ENCODE results near the gene CD59.
A peak's percentile ranks its signal among the peaks of the same experiment; 100 is the strongest.

Gene CD59

GRCh38 chr11:33767624-33768023 lies 31.4 kb upstream of the CD59 start:
- no peak for DNase-seq (ENCODE audit: low spot score)
- no peak for TF ChIP-seq CTCF (IDR thresholded peaks at IDR 0.05; ENCODE audit: extremely low read depth, missing control alignments)

- no peak for DNase-seq (ENCODE audit: low spot score)
- no peak for TF ChIP-seq CTCF (IDR thresholded peaks at IDR 0.05; ENCODE audit: extremely low read depth, missing control alignments)
Observed at GRCh38 chr11:33766085-33766484, 29.9 kb upstream of the CD59 start.

GRCh38 chr11:33761471-33761870 lies 25.2 kb upstream of the CD59 start:
- DNase-seq (ENCODE audit: low spot score), result peak; percentile 54
- TF ChIP-seq CTCF (IDR thresholded peaks at IDR 0.05; ENCODE audit: extremely low read depth, missing control alignments), result no peak

GRCh38 chr11:33753304-33753967 lies 17.2 kb upstream of the CD59 start:
- peak; percentile 49 for DNase-seq (ENCODE audit: low spot score)
- no peak for TF ChIP-seq CTCF (IDR thresholded peaks at IDR 0.05; ENCODE audit: extremely low read depth, missing control alignments)

- DNase-seq (ENCODE audit: low spot score), result no peak
- no peak for TF ChIP-seq CTCF (IDR thresholded peaks at IDR 0.05; ENCODE audit: extremely low read depth, missing control alignments)
Observed at GRCh38 chr11:33751878-33752277, 15.7 kb upstream of the CD59 start.

- TF ChIP-seq CTCF (IDR thresholded peaks at IDR 0.05; ENCODE audit: extremely low read depth, missing control alignments), result no peak
- no peak for DNase-seq (ENCODE audit: low spot score)
Observed at GRCh38 chr11:33747979-33748378, 11.8 kb upstream of the CD59 start.

GRCh38 chr11:33743291-33743690 lies 7.1 kb upstream of the CD59 start:
- no peak for DNase-seq (ENCODE audit: low spot score)
- no peak for TF ChIP-seq CTCF (IDR thresholded peaks at IDR 0.05; ENCODE audit: extremely low read depth, missing control alignments)

Measured in GM20000 (cell line).